GM18511 (cell line): ENCODE data around the gene CLCA1.

Experiments used
- ATAC-seq: cut with Tn5 transposase; IDR thresholded peaks from one replicate; pipeline ENCODE4 v1.9.1; 2021; ENCODE audit warnings: mild to moderate bottlenecking, moderate library complexity; ENCODE audit not compliant: unreplicated experiment

Gene CLCA1, protein sequence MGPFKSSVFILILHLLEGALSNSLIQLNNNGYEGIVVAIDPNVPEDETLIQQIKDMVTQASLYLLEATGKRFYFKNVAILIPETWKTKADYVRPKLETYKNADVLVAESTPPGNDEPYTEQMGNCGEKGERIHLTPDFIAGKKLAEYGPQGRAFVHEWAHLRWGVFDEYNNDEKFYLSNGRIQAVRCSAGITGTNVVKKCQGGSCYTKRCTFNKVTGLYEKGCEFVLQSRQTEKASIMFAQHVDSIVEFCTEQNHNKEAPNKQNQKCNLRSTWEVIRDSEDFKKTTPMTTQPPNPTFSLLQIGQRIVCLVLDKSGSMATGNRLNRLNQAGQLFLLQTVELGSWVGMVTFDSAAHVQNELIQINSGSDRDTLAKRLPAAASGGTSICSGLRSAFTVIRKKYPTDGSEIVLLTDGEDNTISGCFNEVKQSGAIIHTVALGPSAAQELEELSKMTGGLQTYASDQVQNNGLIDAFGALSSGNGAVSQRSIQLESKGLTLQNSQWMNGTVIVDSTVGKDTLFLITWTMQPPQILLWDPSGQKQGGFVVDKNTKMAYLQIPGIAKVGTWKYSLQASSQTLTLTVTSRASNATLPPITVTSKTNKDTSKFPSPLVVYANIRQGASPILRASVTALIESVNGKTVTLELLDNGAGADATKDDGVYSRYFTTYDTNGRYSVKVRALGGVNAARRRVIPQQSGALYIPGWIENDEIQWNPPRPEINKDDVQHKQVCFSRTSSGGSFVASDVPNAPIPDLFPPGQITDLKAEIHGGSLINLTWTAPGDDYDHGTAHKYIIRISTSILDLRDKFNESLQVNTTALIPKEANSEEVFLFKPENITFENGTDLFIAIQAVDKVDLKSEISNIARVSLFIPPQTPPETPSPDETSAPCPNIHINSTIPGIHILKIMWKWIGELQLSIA

GRCh38 chr1:86468501-86468977 lies at the start of gene CLCA1:
TSS of gene CLCA1 (plus strand) at chr1:86468927. CDS start at chr1:86468972, 45 bp downstream.
- no peak for ATAC-seq

- peak; percentile 97 for ATAC-seq
These were observed 49.3 kb upstream of the CLCA1 start for GRCh38 chr1:86419277-86419903.

- no peak for ATAC-seq
These were observed 47.0 kb upstream of the CLCA1 start for GRCh38 chr1:86421601-86422280.

GRCh38 chr1:86423473-86423872 lies 45.3 kb upstream of the CLCA1 start:
- no peak for ATAC-seq

- ATAC-seq, result no peak
These were observed 44.9 kb upstream of the CLCA1 start, which contains the start of gene CLCA2 for GRCh38 chr1:86423873-86424272. TSS of gene CLCA2 (plus strand) at chr1:86424171. CDS start at chr1:86424248, 77 bp downstream.

DNA sequence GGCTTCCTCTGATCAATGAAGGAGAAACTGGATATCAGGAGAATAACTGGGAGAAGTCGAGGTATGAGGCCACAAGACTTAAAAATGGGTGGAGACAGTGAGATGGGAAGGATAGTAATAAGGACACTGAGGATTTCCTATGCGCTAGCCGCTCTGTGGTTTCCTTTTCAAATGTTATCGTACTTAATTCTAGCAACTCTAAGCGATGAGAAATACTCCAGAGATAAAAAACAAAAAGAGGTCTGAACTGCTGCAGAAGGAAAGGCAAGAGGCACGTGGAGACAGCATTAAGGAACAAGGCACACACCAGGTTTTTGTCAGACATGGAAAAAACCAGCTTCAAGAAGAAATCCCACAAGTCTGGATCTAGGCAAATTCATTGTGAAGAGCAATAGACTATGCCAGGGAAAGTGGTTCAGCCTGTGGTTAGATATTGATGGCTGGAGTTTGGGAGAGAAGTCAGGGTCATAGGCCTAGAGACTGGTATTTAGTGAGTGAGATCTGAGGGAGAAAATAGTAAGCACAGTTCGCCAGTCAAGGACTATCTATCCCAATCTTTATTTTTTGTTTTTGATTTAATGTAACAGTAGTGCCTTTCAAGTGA lies 39.5 kb upstream of the CLCA1 start:
- no peak for ATAC-seq

DNA sequence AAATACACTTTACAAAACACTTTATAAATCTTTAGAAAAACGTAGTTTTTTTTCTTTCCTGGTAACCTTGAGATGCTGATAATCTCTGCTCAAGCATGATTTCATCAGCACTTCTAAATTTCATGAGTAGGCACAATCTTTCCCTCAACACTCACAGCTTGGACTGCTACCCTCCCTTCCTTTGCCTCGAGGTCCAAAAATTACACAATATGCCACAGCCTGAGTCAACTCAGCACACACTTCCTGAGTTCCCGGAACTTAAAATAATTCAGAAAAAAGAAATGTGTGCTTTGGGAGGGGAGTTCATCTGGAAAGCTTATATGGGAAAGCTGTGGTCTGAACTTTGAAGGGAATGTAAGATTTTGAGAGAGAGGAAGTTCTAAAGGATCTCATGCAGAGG lies 38.9 kb upstream of the CLCA1 start:
- no peak for ATAC-seq

GRCh38 chr1:86430376-86430775 lies 38.4 kb upstream of the CLCA1 start:
- no peak for ATAC-seq

- no peak for ATAC-seq
These were observed 34.7 kb upstream of the CLCA1 start for GRCh38 chr1:86434059-86434458.

- no peak for ATAC-seq
These were observed 33.4 kb upstream of the CLCA1 start for GRCh38 chr1:86435327-86435726.

DNA sequence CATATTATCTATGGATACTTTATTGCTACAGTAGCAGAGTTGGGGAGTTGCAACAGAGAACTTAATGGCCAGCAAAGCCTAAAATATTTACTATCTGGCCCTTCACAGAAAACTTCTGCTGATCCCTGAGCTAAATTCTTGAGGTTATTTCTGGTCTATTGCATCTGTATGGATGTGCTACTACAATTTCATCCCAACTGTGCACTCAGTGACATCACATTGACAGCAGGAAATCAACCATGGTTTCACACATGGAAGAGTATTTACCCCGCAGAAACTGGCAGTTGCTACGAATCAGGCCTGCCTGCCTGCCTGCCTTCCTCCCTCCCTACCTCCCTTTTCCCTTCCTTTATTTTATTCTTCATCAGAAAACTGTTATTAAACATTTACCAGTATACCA lies 32.7 kb upstream of the CLCA1 start:
- ATAC-seq, result no peak

DNA sequence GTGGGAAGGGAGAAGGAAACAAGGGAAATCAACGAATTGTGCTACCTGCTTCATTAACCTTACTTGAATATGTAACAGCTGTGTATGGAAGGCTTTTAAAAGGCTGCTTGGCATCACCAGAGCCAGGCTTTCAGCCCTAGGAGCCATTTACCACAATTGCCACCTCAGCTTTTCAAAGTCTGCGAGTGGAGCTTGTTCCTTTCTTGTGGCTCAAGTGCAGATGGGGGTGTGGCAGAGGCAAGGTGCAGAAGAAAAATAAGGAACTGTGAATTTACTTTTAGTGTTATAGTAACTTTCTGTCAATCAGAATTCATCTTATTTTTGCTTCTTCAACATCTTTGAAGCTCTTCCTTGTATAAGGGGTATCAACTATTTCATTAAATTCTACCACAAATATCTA lies 27.1 kb upstream of the CLCA1 start:
- ATAC-seq, result no peak

- no peak for ATAC-seq
These were observed 26.7 kb upstream of the CLCA1 start for GRCh38 chr1:86441997-86442396.

DNA sequence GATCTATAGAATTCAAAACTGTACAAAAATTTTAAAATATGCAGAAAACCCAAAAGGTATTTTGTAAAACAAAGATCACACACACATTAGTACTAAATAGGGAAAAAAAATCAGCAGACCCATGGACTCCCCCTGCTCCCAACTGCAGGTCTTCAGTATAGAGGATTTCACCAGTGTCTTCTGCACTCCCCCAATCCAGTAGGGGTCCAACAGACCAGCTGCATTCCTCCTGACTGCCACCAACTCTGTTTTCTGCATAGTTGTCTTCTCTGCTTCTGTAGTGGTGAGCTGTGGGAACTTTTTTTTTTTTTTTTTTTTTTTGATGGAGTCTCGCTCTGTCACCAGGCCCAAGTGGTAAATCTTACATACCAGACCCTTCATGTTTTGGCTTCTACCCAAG lies 22.8 kb upstream of the CLCA1 start:
- no peak for ATAC-seq

DNA sequence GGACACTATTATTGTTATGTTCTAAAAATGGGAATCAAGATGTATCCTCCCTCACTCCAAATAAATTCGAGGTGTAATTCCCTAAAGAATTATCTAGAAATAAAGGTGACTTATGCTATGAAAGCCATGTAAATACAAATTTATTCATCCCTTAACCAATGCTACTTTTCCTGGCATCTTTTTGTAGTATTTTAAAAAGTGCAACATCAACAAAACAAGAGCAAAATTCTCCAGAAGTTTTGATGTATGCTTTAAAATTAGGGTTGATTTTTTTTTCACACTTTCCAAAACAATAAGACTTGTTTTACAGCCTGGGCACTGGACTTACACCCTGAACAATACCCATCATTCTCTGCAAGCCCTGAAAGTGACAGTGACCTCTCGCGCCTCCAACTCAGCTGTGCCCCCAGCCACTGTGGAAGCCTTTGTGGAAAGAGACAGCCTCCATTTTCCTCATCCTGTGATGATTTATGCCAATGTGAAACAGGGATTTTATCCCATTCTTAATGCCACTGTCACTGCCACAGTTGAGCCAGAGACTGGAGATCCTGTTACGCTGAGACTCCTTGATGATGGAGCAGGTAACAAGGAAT lies 21.4 kb upstream of the CLCA1 start:
- no peak for ATAC-seq

- no peak for ATAC-seq
These were observed 20.1 kb upstream of the CLCA1 start for GRCh38 chr1:86448670-86449069.

DNA sequence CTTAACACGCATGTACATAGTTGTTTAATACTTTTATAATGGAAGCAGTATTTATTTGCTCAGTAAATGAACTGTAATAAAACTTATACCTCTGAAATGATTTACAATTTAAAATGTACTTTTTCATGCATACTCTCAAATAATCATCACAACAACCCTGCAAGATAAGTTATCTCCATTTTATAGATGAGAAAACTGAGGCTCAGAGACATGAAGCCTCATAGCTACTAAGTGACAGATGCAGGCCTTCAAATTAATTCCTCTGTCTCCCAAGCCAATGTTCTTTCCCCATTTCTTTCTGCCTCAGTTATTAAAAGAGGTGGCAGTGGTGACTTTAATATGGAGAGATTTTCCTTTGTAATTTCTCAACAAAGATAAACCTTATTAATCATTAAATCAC lies 19.6 kb upstream of the CLCA1 start:
- ATAC-seq, result no peak

- ATAC-seq, result peak; percentile 61
These were observed 17.9 kb upstream of the CLCA1 start for GRCh38 chr1:86450847-86451246.

DNA sequence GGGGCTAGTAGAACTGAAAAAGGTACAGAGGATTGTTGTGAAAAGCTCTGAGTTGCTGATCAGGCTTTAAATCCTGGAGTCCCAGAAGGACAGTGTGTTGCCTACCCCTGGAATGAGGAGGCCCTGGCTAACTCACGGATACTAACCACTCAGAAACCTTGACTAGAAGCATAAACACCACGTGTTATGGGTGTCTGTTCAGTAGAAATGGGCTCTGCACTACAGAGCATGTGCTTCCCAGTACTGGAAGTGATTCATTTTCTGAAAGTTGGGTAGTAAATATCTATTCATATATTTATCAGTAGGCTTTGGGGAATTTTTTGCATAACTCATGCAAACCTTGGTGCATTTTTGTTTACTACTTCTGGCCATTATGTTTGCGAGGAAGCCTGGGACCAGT lies 15.1 kb upstream of the CLCA1 start:
- no peak for ATAC-seq

DNA sequence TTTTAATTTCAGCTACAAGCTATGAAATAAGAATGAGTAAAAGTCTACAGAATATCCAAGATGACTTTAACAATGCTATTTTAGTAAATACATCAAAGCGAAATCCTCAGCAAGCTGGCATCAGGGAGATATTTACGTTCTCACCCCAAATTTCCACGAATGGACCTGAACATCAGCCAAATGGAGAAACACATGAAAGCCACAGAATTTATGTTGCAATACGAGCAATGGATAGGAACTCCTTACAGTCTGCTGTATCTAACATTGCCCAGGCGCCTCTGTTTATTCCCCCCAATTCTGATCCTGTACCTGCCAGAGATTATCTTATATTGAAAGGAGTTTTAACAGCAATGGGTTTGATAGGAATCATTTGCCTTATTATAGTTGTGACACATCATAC lies 13.7 kb upstream of the CLCA1 start:
- no peak for ATAC-seq
